ENCODE data around the gene UBE2Q1. TPM values are rescaled to one million over a fixed set of nuclear protein-coding genes. Genes with fewer than 3 reads are reported as not detected.
"Not testable (repeated sequence)": the region's sequence is repeated elsewhere in the genome, so short reads cannot be mapped to it uniquely, and the experiment has no call there.

UBE2Q1 gene
- total RNA-seq, 1 experiment from 2014 or later, result 38.4 TPM

GRCh38 chr1:154551474-154551873 lies 7.0 kb downstream of the UBE2Q1 start:
- no peak for DNase-seq (ENCODE audit: low read depth)

DNA sequence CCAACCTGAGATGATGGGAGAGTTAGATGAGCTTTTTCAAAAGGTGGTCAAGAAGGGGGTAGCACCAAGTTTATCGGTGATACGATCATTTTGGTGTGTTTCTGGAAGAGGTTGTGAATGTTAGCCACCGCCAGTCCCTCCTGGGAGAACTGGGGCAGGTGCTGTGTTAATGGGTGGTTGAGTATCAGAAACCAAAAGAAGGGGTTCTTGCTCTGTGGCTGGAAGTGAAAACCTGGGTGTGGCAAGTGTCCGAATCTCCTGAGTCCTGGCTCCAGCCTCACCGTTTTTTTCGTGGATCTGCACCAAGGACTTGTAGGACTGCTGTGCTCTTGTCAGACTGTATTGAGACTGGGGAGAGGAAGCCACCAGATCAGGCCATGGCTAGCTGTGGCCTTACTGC lies 7.8 kb downstream of the UBE2Q1 start:
- no peak for DNase-seq (ENCODE audit: low read depth)

DNA sequence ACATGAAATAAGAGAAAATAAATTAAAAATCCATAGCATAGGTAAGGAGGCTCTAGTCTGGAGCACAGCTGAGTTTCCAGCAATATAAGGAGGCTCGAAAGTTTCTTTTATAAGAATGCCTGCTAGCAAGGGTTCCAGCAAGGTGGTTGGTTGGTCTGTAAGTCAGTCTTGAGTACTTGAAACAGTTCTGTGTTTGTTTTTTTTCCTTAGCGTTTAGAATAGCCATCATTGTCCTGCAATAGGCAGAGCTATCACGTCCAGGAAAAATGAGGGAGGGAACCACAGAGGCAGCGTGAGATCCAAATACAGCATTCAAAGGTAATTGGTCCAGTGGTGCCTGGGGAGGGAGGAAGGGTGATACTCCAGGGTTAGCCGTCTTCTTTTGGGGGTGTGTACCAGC lies 8.4 kb downstream of the UBE2Q1 start:
- DNase-seq (ENCODE audit: low read depth), result no peak

DNA sequence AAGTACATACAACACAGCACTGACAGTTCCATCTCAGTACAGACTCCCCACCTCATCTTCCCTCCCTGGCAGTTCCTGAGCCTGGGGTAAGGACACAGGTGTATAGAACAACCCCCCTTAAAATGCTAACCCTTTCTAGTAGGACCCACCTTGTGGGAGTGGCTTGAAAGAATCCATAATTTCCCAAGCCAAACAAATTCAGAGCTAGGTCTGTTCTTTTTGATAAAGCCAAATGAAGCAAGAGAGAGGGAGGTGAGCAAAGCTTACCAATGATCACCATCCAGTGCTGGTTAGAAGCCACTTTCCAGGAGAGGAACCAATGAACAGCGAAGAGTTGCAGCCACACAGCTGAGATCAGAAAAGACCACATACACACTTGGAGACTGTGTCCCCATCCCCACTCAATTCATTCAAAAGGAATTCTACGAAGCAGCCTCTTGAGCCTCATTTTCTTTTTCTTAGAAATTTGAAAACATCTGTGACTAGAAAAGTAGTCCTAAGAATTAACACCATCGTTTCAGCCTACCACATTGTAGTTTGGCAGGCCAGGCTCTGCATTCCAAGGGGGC lies 9.2 kb downstream of the UBE2Q1 start:
- DNase-seq (ENCODE audit: low read depth), result no peak

- DNase-seq (ENCODE audit: low read depth), result no peak
Measured at GRCh38 chr1:154548028-154548427, 10.4 kb downstream of the UBE2Q1 start.

- no peak for DNase-seq (ENCODE audit: low read depth)
Measured at GRCh38 chr1:154547105-154547732, 11.2 kb downstream of the UBE2Q1 start.

DNA sequence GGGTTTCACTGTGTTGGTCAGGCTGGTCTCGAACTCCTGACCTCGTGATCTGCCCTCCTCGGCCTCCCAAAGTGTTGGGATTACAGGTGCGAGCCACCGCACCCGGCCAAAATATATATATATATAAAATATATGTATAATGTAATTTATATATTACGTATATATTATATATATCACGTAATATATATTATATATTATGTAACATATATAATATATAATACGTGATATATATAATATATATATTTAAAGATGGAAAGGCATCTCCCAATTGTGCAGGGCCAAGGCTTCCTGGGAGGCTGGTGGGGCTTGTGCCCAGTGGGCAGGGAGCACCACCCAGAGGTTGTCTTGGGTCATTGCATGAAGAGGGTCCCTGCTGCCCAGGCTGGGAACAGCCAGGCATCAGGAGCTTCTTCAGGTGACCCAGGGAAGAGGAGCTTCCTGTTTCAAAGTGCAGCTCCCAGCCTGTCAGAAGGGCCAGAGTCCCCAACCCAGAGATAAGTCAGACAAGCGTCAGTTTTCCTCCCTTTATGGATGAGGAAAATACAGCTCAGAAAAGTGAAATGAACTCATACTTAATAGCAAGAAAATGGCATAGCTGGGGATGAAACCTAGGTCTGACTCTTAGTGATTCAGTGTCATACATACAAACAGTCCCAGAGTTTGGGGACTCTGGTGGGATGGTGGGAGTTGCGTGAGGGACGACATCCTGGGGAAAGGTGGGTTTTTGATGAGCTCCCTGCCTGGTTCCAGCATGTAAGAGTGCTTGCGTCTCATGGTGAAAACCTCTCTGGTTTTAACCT lies 12.0 kb downstream of the UBE2Q1 start:
- peak; percentile 65 for DNase-seq (ENCODE audit: low read depth)

DNA sequence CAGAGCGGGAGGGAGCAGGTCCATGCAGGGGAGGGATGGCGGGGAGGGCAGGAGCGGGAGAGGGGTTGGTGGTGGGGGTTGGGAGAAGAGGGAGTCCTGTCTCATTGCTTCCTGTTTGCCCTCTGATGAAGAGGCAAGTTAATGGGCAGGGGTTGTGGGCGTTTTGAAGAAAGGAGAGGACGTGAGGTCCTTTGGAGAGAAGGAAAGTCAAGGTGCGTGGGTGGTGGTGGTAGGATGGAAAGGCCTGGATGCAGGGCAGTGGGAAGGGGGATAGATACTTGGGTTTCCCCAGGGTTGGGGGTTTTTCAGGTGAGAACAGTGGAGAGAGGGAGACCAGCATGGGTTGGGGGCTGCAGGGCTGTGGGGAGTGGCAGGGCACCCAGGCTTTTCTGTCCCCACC lies 17.2 kb downstream of the UBE2Q1 start:
- DNase-seq (ENCODE audit: low read depth), result no peak

DNA sequence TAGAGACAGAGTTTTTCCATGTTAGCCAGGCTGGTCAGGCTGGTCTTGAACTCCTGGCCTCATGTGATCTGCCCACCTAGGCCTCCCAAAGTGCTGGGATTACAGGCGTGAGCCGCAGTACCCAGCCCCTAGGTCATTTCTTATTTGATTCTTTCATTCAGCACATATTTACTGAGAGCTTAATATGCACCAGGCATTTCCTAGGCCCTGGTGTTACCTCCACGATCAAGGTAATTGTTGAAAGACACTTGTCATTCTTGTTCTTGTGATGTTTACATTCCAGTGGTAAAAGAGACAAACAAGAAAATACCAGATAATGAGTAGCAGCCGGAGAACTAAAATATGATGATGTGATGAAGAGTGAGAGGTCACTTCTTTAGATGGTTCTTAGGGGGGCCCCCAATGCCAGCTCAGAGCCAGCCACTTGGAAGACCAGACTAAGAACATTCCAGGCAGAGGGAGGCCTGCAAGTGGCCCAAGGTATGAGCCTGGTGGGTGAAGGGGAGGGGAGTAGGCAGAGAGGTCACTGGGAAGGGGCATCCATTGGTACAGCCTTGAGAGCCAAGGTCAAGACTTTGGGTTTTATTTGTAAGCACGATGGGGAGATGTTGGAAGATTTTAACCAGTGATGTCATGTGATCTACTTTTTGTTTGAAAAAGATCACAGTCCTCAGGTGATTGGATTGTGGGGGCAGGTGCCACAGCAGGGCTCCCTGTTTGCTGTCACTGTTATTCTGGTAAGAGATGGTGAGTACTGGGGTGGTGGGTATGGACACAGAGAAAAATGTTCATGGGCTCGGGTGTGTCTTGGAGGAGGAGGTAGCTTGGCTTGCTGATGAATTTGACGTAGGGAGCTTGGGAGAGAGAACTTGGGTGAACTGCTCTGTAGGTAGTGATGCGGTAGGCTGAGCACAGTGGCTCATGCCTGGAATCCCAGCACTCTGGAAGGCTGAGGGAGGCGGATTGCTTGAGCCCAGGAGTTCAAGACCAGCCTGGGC lies 18.7 kb downstream of the UBE2Q1 start:
- no peak for DNase-seq (ENCODE audit: low read depth)

- no peak for DNase-seq (ENCODE audit: low read depth)
Measured at GRCh38 chr1:154536570-154536969, 21.9 kb downstream of the UBE2Q1 start.

DNA sequence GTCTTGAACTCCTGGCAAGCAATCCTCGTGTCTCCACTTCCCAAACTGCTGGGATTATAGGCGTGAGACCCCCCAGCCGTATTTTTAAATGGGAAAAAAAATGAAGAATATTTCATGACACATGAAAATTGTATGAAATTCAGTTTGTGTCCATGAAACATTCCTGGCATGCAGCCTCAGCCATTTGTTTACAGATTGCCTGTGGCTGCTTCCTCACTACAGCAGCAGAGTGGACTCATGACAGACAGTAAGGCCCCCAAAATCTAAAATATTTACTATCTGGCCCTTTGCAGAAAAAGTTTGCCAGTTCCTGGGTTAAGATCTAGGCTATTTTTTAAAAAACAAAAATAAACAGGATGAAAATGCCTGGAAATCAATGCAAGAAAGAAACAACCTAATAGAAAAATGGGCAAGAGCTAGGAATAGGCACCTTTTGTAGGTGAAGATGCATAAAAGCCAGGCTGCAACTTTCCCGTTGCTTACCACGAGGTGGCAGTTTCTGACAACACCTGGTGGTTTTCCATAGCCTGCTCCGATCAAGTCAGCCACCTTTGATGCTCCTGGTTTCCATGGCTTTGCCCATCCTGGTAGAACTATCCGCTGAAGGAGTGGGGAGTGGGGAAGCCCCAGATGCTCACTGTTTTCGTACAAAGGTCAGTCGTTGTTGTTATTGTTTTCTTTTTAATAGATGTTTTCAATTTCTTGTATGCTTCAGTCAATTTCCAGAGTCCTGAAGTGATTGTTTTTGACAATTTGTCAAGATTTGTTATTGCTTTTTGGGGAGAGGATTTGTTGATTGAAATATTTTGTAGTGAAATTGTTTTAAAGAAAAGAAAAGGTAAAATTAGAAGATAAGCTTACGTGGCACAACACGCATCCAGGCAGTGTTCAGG lies 24.3 kb downstream of the UBE2Q1 start:
- DNase-seq (ENCODE audit: low read depth), result peak; percentile 22

DNA sequence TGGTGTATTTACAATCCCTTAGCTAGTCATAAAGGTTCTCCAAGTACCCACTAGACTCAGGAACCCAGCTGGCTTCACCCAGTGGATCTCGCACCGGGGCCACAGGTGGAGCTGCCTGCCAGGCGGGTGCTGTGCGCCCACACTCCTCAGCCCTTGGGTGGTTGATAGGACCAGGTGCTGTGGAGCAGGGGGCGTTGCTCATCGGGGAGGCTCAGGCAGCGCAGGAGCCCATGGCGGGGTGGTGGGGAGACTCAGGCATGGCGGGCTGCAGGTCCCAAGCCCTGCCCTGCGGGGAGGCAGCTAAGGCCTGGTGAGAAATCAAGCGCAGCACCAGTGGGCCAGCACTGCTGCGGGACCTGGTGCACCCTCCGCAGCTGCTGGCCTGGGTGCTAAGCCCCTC lies 26.5 kb downstream of the UBE2Q1 start:
- DNase-seq (ENCODE audit: low read depth), result not testable (repeated sequence)

DNA sequence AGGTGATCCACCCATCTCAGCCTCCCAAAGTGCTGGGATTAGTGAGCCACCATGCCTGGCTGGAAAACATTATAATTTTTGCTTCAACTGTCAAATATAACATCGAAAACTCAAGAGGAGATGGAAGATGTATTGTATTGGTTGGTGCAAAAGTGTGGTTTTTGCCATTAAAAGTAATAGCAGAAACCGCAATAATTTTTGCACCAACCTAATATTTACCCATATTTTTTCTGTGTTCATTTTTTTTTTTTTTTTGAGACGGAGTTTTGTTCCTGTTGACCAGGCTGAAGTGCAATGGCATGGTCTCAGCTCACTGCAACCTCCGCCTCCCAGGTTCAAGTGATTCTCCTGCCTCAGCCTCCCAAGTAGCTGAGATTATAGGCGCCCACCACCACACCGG lies 29.2 kb downstream of the UBE2Q1 start:
- DNase-seq (ENCODE audit: low read depth), result no peak

DNA sequence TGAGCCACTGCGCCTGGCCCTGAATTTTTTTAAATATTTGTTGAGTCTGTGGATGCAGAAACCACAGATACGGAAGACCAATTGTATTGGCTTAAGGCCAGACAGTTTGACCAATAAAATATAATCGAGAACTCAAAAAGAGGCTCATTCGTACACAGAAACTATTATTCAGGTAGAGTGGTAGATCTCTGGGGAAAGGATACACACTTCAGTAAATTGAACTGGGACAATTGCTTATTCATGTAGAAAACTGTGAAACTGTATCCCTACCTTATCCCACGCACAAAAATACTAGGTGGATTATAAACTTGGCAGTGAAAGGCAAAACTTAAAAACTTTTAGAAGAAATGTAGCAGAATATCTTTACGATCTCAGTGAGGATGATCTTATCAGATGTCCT lies 31.3 kb downstream of the UBE2Q1 start:
- DNase-seq (ENCODE audit: low read depth), result no peak

GRCh38 chr1:154524881-154525280 lies 33.6 kb downstream of the UBE2Q1 start:
- DNase-seq (ENCODE audit: low read depth), result no peak

DNA sequence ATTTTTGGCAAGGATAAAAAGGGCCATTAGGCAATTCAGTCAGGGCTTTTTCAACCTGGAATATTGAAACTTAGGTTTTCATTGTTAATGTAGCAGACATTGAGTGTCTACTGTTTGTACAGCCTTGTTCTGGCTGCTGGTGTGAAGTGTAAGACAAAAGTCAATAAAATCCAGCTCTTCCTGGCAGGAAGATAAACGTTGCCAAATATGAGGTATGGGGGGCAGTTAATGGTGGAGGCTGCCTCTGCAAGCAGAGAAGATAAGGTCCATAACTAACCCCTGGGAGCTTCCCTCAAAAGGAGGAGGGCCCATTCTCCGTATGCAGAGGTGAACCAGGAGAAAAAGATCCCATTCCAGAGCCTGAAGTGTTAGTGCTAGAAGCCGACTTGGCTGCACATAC lies 36.8 kb downstream of the UBE2Q1 start:
- no peak for DNase-seq (ENCODE audit: low read depth)

- DNase-seq (ENCODE audit: low read depth), result no peak
Measured at GRCh38 chr1:154520333-154520732, 38.1 kb downstream of the UBE2Q1 start.

DNA sequence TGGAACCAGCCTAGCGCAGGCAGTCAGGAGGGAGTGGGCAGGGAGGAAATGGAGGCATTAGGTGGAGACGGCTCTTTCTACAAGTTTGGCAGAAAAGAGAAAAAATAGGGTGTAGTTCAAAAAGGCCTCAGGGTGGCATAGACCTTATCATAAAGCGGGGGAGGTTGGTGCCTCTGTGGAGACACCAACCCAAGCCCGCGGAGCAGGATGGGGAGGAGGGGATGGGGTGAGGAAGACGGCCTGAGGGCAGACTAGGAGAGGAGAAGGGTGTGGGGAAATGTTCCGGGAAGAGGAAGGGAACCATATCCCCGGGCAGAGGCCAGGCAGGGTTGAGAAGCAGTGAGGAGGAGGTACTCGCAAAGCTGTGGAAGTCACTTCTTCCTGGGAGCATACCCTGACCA lies 38.9 kb downstream of the UBE2Q1 start:
- no peak for DNase-seq (ENCODE audit: low read depth)

DNA sequence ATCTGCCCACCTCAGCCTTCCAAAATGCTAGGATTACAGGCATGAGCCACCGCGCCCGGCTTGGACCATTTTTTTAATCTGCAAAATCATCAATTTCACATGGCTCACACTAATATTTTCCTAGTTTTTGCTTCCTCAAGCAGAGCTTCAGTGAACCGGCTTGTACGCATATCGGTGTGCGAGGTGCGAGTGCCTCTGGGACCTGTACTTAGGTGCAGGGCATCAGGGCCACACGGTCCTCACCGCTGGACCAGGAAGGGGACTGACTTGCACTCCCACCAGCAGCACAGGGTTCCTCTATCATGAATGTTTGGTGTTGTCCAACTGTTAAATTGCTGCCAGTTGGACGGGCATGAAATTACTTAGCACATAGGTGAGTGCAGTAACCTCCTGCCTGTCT lies 40.8 kb downstream of the UBE2Q1 start:
- DNase-seq (ENCODE audit: low read depth), result no peak

GRCh38 chr1:154514066-154514553 lies 44.4 kb downstream of the UBE2Q1 start:
- DNase-seq (ENCODE audit: low read depth), result no peak
